GM18873 (cell line): ENCODE data around the gene LEMD1.
"Not testable (repeated sequence)": the region's sequence is repeated elsewhere in the genome, so short reads cannot be mapped to it uniquely, and the experiment has no call there.

Experiments used
- ATAC-seq: cut with Tn5 transposase; IDR thresholded peaks from one replicate; pipeline ENCODE4 v1.9.1; 2021; ENCODE audit warnings: mild to moderate bottlenecking, moderate library complexity, moderate number of reproducible peaks; ENCODE audit not compliant: unreplicated experiment, low FRiP score

LEMD1 gene

GRCh38 chr1:205447457-205448341 lies 25.8 kb upstream of the LEMD1 start:
- no peak for ATAC-seq

GRCh38 chr1:205446828-205447227 lies 25.0 kb upstream of the LEMD1 start:
- ATAC-seq, result no peak

- ATAC-seq, result no peak
These were observed 23.7 kb upstream of the LEMD1 start for GRCh38 chr1:205445646-205445935.

GRCh38 chr1:205444931-205445645 lies 23.2 kb upstream of the LEMD1 start:
- ATAC-seq, result no peak

GRCh38 chr1:205444300-205444930 lies 22.6 kb upstream of the LEMD1 start:
- no peak for ATAC-seq

- ATAC-seq, result no peak
These were observed 21.9 kb upstream of the LEMD1 start for GRCh38 chr1:205443585-205444299.

- ATAC-seq, result no peak
These were observed 20.3 kb upstream of the LEMD1 start for GRCh38 chr1:205442051-205442725.

GRCh38 chr1:205441716-205442050 lies 19.8 kb upstream of the LEMD1 start:
- no peak for ATAC-seq

GRCh38 chr1:205441318-205441633 lies 19.4 kb upstream of the LEMD1 start:
- no peak for ATAC-seq

GRCh38 chr1:205440476-205441317 lies 18.8 kb upstream of the LEMD1 start:
- no peak for ATAC-seq

- no peak for ATAC-seq
These were observed 18.2 kb upstream of the LEMD1 start for GRCh38 chr1:205440121-205440475.

- no peak for ATAC-seq
These were observed 16.6 kb upstream of the LEMD1 start for GRCh38 chr1:205438213-205439158.

- ATAC-seq, result no peak
These were observed 15.7 kb upstream of the LEMD1 start for GRCh38 chr1:205437570-205437969.

- ATAC-seq, result no peak
These were observed 15.0 kb upstream of the LEMD1 start for GRCh38 chr1:205436776-205437410.

GRCh38 chr1:205435578-205436573 lies 14.0 kb upstream of the LEMD1 start:
- ATAC-seq, result no peak

- ATAC-seq, result no peak
These were observed 12.9 kb upstream of the LEMD1 start for GRCh38 chr1:205434738-205435137.

- not testable (repeated sequence) for ATAC-seq
These were observed 10.8 kb upstream of the LEMD1 start for GRCh38 chr1:205432692-205433091.
